ENCODE measurements around the gene BRSK1.

DNA sequence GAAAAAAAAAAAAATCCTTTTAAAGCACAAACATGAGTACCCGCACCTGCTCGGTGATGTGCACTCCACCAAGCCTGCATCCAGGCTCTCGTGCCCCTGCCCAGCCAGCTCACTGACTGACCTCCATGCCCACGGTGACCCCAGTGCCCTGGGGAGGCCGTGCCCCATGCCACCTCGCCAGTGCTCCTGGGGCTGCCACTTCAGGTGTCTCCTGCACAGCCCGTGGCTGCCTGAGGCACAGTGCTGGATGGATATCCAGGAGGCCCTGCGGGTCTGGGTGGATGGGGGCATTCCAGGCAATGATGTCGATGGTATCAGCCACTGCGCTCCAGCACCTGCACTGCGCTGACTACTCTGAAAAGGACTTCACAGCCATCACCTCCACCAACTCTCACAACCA lies 34.0 kb upstream of the BRSK1 start:
- TF ChIP-seq CTCF (IDR thresholded peaks at IDR 0.05) (no peak), POLR2A (IDR thresholded peaks at IDR 0.05) (no peak)
